SH-SY5Y (cell line): ENCODE measurements around the gene THADA.

Experiments used
- GATA2 ChIP-seq: IDR thresholded peaks from 2 replicates; pipeline ENCODE4 v1.6.1; 2011; ENCODE audit warnings: mild to moderate bottlenecking, low read depth, low read length
- GATA3 ChIP-seq: IDR thresholded peaks from 2 replicates; pipeline ENCODE4 v1.6.1; 2011; ENCODE audit warnings: low read depth, mild to moderate bottlenecking, low read length, moderate library complexity

DNA sequence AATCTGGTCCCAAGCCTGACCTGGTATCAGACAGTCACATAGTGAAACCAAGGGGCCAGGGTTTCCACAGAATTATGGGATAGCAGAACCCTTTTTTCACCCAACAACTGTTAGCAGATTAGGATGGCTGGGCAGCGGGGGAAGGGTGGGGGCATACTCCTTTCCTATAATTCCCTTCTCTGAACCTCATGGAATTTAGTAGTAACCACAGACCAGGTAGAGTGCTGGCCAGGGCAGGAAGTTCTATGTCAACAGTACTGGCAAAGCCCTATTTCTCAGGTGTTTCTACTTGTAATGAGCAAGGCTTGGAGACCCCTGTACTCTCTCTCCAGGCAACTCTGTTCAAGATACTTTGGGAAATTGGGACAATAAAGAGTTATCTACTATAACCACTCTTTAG is 174.6 kb downstream of the THADA start:
- TF ChIP-seq GATA3 = no peak
- no peak for TF ChIP-seq GATA2
